ENCODE measurements around the gene KCNQ1. TPM values are rescaled to one million over a fixed set of nuclear protein-coding genes. Genes with fewer than 3 reads are reported as not detected.
"Not testable (repeated sequence)": the region's sequence is repeated elsewhere in the genome, so short reads cannot be mapped to it uniquely, and the experiment has no call there.

KCNQ1 gene
- polyA plus RNA-seq, 1 of the 3 experiments (the other 2 are of a cell fraction) = 0.05 TPM

DNA sequence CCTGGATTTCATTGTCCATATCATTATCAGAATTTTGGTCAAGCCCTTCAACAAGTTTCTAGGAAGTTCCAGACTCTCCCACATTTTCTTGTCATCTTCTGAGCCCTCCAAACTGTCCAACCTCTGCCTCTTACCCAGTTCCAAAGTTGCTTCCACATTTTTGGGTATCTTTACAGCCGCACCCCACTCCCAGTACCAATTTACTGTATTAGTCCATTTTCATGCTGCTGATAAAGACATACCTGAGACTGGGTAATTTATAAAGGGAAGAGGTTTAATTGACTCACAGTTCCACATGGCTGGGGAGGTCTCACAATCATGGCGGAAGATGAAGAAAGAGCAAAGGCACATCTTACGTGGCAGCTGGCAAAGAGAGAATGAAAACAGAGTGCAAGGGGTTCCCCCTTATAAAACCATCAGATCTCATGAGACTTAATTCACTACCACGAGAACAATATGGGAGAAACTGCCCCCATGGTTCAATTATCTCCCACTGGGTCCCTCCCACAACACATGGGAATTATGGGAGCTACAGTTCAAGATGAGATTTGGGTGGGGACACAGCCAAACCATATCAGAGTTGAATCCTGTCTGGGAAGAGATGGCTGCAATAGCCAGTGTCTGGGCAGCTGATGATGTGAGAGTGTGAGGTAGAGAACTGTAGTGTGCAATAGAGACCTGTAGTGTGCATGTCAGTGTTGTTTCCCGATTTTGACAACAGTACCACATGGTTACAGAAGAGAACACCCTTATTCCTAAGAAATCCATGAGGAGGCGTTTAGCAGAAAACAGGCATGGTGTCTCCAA is 35.5 kb downstream of the KCNQ1 start:
- H3K4me3 ChIP-seq (ENCODE audit: low read depth in 2 of 2, low read length in 1 of 2); H3K9me3 ChIP-seq; H3K4me2 ChIP-seq; H3K27me3 ChIP-seq (ENCODE audit: insufficient read depth); CTCF ChIA-PET; H3K79me2 ChIP-seq (ENCODE audit: insufficient read depth); H3K9me2 ChIP-seq; H2AFZ ChIP-seq (ENCODE audit: low read depth); H3K27ac ChIP-seq (ENCODE audit: low read depth in 2 of 2, low read length in 1 of 2); H3K36me3 ChIP-seq (replicated peaks in 1 of 2; ENCODE audit: control insufficient read depth in 1 of 2, insufficient read depth in 2 of 2, low read length in 1 of 2); DNase-seq; H4K20me1 ChIP-seq (ENCODE audit: insufficient read depth); POLR2A ChIA-PET; H3F3A ChIP-seq (replicated peaks; ENCODE audit: insufficient read depth); H3K9ac ChIP-seq; H3K4me1 ChIP-seq (ENCODE audit: control insufficient read depth in 1 of 2, insufficient read depth in 2 of 2, low read depth in 1 of 2, low read length in 1 of 2): not testable (repeated sequence)
- 33% methylated on average over 6 of the region's 6 CpGs for WGBS (ENCODE audit: low lambda C conversion rate)

DNA sequence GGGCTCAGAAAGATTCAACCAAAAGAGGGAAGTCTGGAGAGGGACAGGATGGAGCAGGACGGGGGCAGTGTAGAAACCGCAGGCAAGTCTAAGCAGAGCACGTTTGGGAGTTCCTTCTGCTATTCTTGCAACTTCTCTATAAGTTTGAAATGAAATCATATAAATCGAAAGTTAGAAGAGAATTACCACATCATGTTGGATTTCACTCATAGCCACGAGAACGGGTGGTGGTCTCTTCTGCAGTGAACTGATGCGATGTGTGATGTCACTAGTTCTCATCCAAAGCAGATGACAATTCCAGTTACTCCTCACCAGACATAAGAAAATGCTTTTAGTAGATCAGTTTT is 36.0 kb downstream of the KCNQ1 start:
- Histone ChIP-seq H3F3A (replicated peaks; ENCODE audit: insufficient read depth) (no peaks in the 10 kb centered on the region), H3K4me1 (ENCODE audit: control insufficient read depth in 1 of 2, insufficient read depth in 2 of 2, low read depth in 1 of 2, low read length in 1 of 2) (peaks cover 0 to 9% of the 10 kb centered on the region in 2 experiments; a peak in 1 of 4 replicates), H3K9me2 (no peaks in the 10 kb centered on the region), H3K79me2 (ENCODE audit: insufficient read depth) (no peaks in the 10 kb centered on the region), H3K4me3 (ENCODE audit: low read depth in 2 of 2, low read length in 1 of 2) (no peak overlapping the region), H3K9me3 (no peaks in the 10 kb centered on the region), H3K9ac (no peak overlapping the region), H4K20me1 (ENCODE audit: insufficient read depth) (no peaks in the 10 kb centered on the region), H2AFZ (ENCODE audit: low read depth) (no peak overlapping the region), H3K36me3 (replicated peaks in 1 of 2; ENCODE audit: control insufficient read depth in 1 of 2, insufficient read depth in 2 of 2, low read length in 1 of 2) (no peaks in the 10 kb centered on the region), H3K4me2 (no peak overlapping the region), H3K27me3 (ENCODE audit: insufficient read depth) (no peaks in the 10 kb centered on the region), H3K27ac (ENCODE audit: low read depth in 2 of 2, low read length in 1 of 2) (no peak overlapping the region)
- TF ChIP-seq TAF1 (IDR thresholded peaks at IDR 0.05; ENCODE audit: borderline replicate concordance, low read depth, low read length) = no peak
- TF ChIP-seq, protein P1, sequence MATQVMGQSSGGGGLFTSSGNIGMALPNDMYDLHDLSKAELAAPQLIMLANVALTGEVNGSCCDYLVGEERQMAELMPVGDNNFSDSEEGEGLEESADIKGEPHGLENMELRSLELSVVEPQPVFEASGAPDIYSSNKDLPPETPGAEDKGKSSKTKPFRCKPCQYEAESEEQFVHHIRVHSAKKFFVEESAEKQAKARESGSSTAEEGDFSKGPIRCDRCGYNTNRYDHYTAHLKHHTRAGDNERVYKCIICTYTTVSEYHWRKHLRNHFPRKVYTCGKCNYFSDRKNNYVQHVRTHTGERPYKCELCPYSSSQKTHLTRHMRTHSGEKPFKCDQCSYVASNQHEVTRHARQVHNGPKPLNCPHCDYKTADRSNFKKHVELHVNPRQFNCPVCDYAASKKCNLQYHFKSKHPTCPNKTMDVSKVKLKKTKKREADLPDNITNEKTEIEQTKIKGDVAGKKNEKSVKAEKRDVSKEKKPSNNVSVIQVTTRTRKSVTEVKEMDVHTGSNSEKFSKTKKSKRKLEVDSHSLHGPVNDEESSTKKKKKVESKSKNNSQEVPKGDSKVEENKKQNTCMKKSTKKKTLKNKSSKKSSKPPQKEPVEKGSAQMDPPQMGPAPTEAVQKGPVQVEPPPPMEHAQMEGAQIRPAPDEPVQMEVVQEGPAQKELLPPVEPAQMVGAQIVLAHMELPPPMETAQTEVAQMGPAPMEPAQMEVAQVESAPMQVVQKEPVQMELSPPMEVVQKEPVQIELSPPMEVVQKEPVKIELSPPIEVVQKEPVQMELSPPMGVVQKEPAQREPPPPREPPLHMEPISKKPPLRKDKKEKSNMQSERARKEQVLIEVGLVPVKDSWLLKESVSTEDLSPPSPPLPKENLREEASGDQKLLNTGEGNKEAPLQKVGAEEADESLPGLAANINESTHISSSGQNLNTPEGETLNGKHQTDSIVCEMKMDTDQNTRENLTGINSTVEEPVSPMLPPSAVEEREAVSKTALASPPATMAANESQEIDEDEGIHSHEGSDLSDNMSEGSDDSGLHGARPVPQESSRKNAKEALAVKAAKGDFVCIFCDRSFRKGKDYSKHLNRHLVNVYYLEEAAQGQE (IDR thresholded peaks at IDR 0.05; ENCODE audit: low read depth, low read length) = no peak
- no peak for TF ChIP-seq MEF2A (IDR thresholded peaks at IDR 0.05; ENCODE audit: borderline replicate concordance, low read depth)
- no peak for TF ChIP-seq GABPA (IDR thresholded peaks at IDR 0.05; ENCODE audit: low read depth)
- no peak for TF ChIP-seq FOXJ3 (CRISPR knock-in tag; IDR thresholded peaks at IDR 0.05)
- TF ChIP-seq RAD21 (IDR thresholded peaks at IDR 0.05; ENCODE audit: low read length) = no peak
- TF ChIP-seq, protein P2, sequence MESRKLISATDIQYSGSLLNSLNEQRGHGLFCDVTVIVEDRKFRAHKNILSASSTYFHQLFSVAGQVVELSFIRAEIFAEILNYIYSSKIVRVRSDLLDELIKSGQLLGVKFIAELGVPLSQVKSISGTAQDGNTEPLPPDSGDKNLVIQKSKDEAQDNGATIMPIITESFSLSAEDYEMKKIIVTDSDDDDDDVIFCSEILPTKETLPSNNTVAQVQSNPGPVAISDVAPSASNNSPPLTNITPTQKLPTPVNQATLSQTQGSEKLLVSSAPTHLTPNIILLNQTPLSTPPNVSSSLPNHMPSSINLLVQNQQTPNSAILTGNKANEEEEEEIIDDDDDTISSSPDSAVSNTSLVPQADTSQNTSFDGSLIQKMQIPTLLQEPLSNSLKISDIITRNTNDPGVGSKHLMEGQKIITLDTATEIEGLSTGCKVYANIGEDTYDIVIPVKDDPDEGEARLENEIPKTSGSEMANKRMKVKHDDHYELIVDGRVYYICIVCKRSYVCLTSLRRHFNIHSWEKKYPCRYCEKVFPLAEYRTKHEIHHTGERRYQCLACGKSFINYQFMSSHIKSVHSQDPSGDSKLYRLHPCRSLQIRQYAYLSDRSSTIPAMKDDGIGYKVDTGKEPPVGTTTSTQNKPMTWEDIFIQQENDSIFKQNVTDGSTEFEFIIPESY (IDR thresholded peaks at IDR 0.05; ENCODE audit: borderline replicate concordance, low read depth) = no peak
- TF ChIP-seq CHD2 (IDR thresholded peaks at IDR 0.05; ENCODE audit: low read length, partially characterized antibody) = no peak
- no peak for TF ChIP-seq YY1 (IDR thresholded peaks at IDR 0.05; ENCODE audit: low read depth)
- TF ChIP-seq, protein P3, sequence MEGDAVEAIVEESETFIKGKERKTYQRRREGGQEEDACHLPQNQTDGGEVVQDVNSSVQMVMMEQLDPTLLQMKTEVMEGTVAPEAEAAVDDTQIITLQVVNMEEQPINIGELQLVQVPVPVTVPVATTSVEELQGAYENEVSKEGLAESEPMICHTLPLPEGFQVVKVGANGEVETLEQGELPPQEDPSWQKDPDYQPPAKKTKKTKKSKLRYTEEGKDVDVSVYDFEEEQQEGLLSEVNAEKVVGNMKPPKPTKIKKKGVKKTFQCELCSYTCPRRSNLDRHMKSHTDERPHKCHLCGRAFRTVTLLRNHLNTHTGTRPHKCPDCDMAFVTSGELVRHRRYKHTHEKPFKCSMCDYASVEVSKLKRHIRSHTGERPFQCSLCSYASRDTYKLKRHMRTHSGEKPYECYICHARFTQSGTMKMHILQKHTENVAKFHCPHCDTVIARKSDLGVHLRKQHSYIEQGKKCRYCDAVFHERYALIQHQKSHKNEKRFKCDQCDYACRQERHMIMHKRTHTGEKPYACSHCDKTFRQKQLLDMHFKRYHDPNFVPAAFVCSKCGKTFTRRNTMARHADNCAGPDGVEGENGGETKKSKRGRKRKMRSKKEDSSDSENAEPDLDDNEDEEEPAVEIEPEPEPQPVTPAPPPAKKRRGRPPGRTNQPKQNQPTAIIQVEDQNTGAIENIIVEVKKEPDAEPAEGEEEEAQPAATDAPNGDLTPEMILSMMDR (IDR thresholded peaks at IDR 0.05) = no peak
- TF ChIP-seq TEAD4 (IDR thresholded peaks at IDR 0.05; ENCODE audit: borderline replicate concordance, insufficient read depth) = no peak
- no peak for DNase-seq
- CTCF ChIA-PET = no interaction called here
- POLR2A ChIA-PET = no interaction called here
- whole genome bisulfite sequencing (ENCODE audit: low lambda C conversion rate) = 25% methylated on average over 7 of the region's 7 CpGs

Data from SK-N-SH (cell line).